Glutamatergic neuron (in vitro differentiated cells): ENCODE results near the gene BCL3. TPM values are rescaled to one million over a fixed set of nuclear protein-coding genes. Genes with fewer than 3 reads are reported as not detected.

Experiments
- DNase-seq: peaks from one replicate; pipeline ENCODE4 v3.0.0; 2022
- H3K27ac Mint-ChIP-seq: one replicate; pipeline ENCODE4 v1.8.0; 2020; ENCODE audit warnings: mild to moderate bottlenecking, mixed read lengths, inconsistent platforms; ENCODE audit not compliant: unreplicated experiment
- H3K27me3 Mint-ChIP-seq: one replicate; pipeline ENCODE4 v1.8.0; 2020; ENCODE audit warnings: mild to moderate bottlenecking, moderate library complexity, mixed read lengths, inconsistent platforms; ENCODE audit not compliant: unreplicated experiment
- H3K36me3 Mint-ChIP-seq: one replicate; pipeline ENCODE4 v1.8.0; 2020; ENCODE audit warnings: mild to moderate bottlenecking, mixed read lengths, inconsistent platforms; ENCODE audit not compliant: unreplicated experiment
- H3K4me1 Mint-ChIP-seq: one replicate; pipeline ENCODE4 v1.8.0; 2020; ENCODE audit warnings: mild to moderate bottlenecking, low read depth, mixed read lengths, inconsistent platforms; ENCODE audit not compliant: unreplicated experiment
- H3K4me3 Mint-ChIP-seq: one replicate; pipeline ENCODE4 v1.8.0; 2020; ENCODE audit warnings: mild to moderate bottlenecking, mixed read lengths, inconsistent platforms; ENCODE audit not compliant: unreplicated experiment
- H3K9me3 Mint-ChIP-seq: one replicate; pipeline ENCODE4 v1.8.0; 2020; ENCODE audit warnings: mild to moderate bottlenecking, moderate library complexity, mixed read lengths, inconsistent platforms; ENCODE audit not compliant: unreplicated experiment
- total RNA-seq: library from RNA; stranded (reverse); fragmentation: NEBNext Ultra II Directional; extraction: Animal tissue kit (Norgen Biotek cat#: 25700); gene quantifications from one replicate; pipeline ENCODE4 v1.2.1, GENCODE V29; 2021; ENCODE audit not compliant: unreplicated experiment
- TF ChIP-seq, protein P1 (sequence below): fragments of 200-600 bp; sonication (generic); IDR thresholded peaks from one replicate; pipeline ENCODE4 v1.5.0; 2021; ENCODE audit not compliant: partially characterized antibody, unreplicated experiment

Gene BCL3
- total RNA-seq, 1 donor from 2014 or later, result 2.4 TPM

DNA sequence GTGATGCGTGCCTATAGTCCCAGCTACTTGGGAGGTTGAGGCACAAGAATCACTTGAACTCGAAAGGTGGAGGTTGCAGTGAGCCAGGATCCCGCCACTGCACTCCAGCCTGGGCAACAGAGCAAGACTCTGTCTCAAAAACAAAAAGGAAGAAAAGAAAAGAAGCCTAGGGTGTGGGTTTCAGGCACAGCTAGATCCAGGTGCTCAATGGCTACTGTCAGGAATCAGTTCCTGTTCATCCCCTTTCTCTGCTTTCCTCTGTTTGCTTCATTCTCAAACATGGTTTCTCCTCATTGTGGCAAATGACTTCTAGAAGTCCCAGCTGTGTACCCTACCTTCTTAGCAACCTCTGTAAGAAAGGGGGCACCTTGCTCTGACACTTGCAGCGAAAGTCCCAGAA, 35.0 kb downstream of the BCL3 start:
- no peaks in the 10 kb centered on the region for H3K36me3 Mint-ChIP-seq
- peaks cover 1% of the 10 kb centered on the region for H3K9me3 Mint-ChIP-seq
- H3K27ac Mint-ChIP-seq, result no peak overlapping the region
- DNase-seq, result no peak
- H3K4me1 Mint-ChIP-seq, result peaks cover 2% of the 10 kb centered on the region
- peaks cover 3% of the 10 kb centered on the region for H3K27me3 Mint-ChIP-seq
- TF ChIP-seq, protein P1, sequence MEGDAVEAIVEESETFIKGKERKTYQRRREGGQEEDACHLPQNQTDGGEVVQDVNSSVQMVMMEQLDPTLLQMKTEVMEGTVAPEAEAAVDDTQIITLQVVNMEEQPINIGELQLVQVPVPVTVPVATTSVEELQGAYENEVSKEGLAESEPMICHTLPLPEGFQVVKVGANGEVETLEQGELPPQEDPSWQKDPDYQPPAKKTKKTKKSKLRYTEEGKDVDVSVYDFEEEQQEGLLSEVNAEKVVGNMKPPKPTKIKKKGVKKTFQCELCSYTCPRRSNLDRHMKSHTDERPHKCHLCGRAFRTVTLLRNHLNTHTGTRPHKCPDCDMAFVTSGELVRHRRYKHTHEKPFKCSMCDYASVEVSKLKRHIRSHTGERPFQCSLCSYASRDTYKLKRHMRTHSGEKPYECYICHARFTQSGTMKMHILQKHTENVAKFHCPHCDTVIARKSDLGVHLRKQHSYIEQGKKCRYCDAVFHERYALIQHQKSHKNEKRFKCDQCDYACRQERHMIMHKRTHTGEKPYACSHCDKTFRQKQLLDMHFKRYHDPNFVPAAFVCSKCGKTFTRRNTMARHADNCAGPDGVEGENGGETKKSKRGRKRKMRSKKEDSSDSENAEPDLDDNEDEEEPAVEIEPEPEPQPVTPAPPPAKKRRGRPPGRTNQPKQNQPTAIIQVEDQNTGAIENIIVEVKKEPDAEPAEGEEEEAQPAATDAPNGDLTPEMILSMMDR, result no peak
- no peak overlapping the region for H3K4me3 Mint-ChIP-seq

DNA sequence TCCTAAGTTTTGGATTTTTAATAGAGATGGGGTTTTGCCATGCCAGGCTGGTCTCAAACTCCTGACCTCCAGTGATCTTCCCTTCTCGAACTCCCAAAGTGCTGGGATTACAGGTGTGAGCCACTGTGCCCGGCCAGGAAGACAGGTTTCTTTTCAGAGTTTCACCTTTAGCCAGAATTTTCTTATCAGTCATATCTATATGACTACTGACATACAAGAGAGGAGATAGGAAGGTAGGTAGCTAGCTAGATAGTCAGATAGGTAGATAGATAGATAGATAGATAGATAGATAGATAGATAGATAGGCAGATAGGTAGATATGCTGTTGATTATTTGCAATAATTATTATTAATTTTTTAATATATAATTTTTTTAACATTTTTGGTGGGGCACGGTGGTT, 36.8 kb downstream of the BCL3 start:
- Mint-ChIP-seq H3K9me3 (peaks cover 3% of the 10 kb centered on the region), H3K27ac (no peak overlapping the region), H3K4me3 (no peak overlapping the region), H3K36me3 (no peaks in the 10 kb centered on the region), H3K27me3 (peaks cover 3% of the 10 kb centered on the region), H3K4me1 (peaks cover 2% of the 10 kb centered on the region)
- DNase-seq, result no peak
- TF ChIP-seq, protein P1, result no peak

DNA sequence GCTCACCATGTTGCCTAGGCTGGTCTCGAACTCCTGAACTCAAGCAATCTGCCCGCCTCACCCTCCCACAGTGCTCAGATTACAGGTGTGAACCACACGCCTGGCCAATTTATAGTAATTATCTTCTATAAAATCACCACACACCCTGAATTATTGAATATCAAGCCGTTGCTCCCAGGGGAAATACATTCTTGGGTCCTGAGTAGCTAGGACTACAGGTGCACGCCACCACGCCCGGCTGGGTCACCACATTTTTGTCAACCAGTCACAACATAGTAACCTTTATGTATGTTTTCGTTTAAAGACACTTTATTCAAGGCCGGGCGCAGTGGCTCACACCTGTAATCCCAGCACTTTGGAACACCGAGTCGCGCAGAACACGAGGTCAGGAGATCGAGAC, 37.5 kb downstream of the BCL3 start:
- H3K9me3 Mint-ChIP-seq, result peaks cover 3% of the 10 kb centered on the region
- no peak overlapping the region for H3K4me3 Mint-ChIP-seq
- TF ChIP-seq, protein P1, result no peak

GRCh38 chr19:44788971-44789370, 40.5 kb downstream of the BCL3 start:
- Mint-ChIP-seq H3K36me3 (no peaks in the 10 kb centered on the region), H3K27me3 (no peaks in the 10 kb centered on the region)

More for the DNA sequence above, 37.5 kb downstream of the BCL3 start:
- H3K36me3 Mint-ChIP-seq, result no peaks in the 10 kb centered on the region
- peaks cover 3% of the 10 kb centered on the region for H3K27me3 Mint-ChIP-seq
- H3K27ac Mint-ChIP-seq, result no peak overlapping the region
- peaks cover 2% of the 10 kb centered on the region for H3K4me1 Mint-ChIP-seq
- no peak for DNase-seq

GRCh38 chr19:44789943-44790483, 41.5 kb downstream of the BCL3 start:
- Mint-ChIP-seq H3K36me3 (no peaks in the 10 kb centered on the region), H3K27ac (no peak overlapping the region), H3K9me3 (peaks cover 2% of the 10 kb centered on the region)

More at GRCh38 chr19:44788971-44789370, 40.5 kb downstream of the BCL3 start:
- TF ChIP-seq, protein P1, result no peak
- DNase-seq, result no peak
- Mint-ChIP-seq H3K4me3 (no peak overlapping the region), H3K27ac (no peak overlapping the region), H3K9me3 (peaks cover 2% of the 10 kb centered on the region), H3K4me1 (peaks cover 2% of the 10 kb centered on the region)

More at GRCh38 chr19:44789943-44790483, 41.5 kb downstream of the BCL3 start:
- no peaks in the 10 kb centered on the region for H3K27me3 Mint-ChIP-seq
- H3K4me1 Mint-ChIP-seq, result no peaks in the 10 kb centered on the region
- TF ChIP-seq, protein P1, result no peak
- H3K4me3 Mint-ChIP-seq, result no peak overlapping the region
- no peak for DNase-seq
